HEK293 (cell line): ENCODE measurements around the gene PLEKHM1.

Experiments used
- CTCF ChIA-PET: fragments of 350-600 bp; formaldehyde crosslinking; extraction: SDS; loops from one replicate; lab custom pipeline; 2021; ENCODE audit warnings: antibody characterized with exemption; lab: Yijun Ruan, JAX
- POLR2A ChIA-PET: fragments of 300-600 bp; formaldehyde crosslinking; extraction: SDS; loops from one replicate; lab custom pipeline; 2020; ENCODE audit warnings: antibody characterized with exemption, inconsistent platforms; lab: Yijun Ruan, JAX
- H3K27ac ChIP-seq: fragments of 200-500 bp; sonication (Bioruptor generic); 2 replicates; pipeline ENCODE4 v1.5.1; 2014; ENCODE audit warnings: low read depth, low read length, control low read depth, inconsistent platforms; ENCODE audit errors: extremely low read depth
- H3K36me3 ChIP-seq, 2 experiments: fragments of 200-500 bp in 1 of 2; sonication (Bioruptor generic) in 1 of 2; 1 replicate in 1 of 2; 2 replicates in 1 of 2; pipeline ENCODE4 v1.5.1; 2014 to 2017; ENCODE audit warnings: inconsistent platforms in 2 of 2, low read length in 2 of 2; ENCODE audit not compliant: control insufficient read depth in 2 of 2, insufficient read depth in 1 of 2
- H3K4me1 ChIP-seq: fragments of 200-500 bp; sonication (Bioruptor generic); 2 replicates; pipeline ENCODE4 v1.5.1; 2014; ENCODE audit warnings: mild to moderate bottlenecking, low read length, inconsistent platforms; ENCODE audit not compliant: control insufficient read depth, insufficient read depth
- H3K4me3 ChIP-seq: 2 replicates; pipeline ENCODE4 v1.5.1; 2011; ENCODE audit warnings: low read depth, mild to moderate bottlenecking, control low read depth, low read length, moderate library complexity
- H3K9me3 ChIP-seq: fragments of 200-500 bp; sonication (Bioruptor generic); 2 replicates; pipeline ENCODE4 v1.5.1; 2014; ENCODE audit warnings: low read depth, low read length, inconsistent platforms; ENCODE audit not compliant: control insufficient read depth, insufficient read depth
- MZF1 ChIP-seq: fragments of 450-650 bp; formaldehyde crosslinking; IDR thresholded peaks from 2 replicates; pipeline ENCODE4 v1.5.1; 2017; ENCODE audit warnings: missing biosample characterization, missing genetic modification characterization, borderline replicate concordance
- PRDM10 ChIP-seq: fragments of 450-650 bp; formaldehyde crosslinking; IDR thresholded peaks from 2 replicates; pipeline ENCODE4 v1.5.1; 2016; ENCODE audit warnings: missing biosample characterization, missing genetic modification characterization
- RBAK ChIP-seq: fragments of 450-650 bp; formaldehyde crosslinking; IDR thresholded peaks from 2 replicates; pipeline ENCODE4 v1.5.1; 2016; ENCODE audit warnings: missing biosample characterization, missing genetic modification characterization
- SETDB1 ChIP-seq: IDR thresholded peaks from one replicate; pipeline ENCODE4 v1.6.1; 2017; ENCODE audit warnings: mild to moderate bottlenecking, low read length, moderate library complexity, mixed read lengths; ENCODE audit not compliant: insufficient read length
- YY1 ChIP-seq: fragments of 450-650 bp; formaldehyde crosslinking; IDR thresholded peaks from 2 replicates; pipeline ENCODE4 v1.5.1; 2018; ENCODE audit warnings: missing biosample characterization, missing genetic modification characterization
- ZEB2 ChIP-seq: fragments of 450-650 bp; formaldehyde crosslinking; IDR thresholded peaks from 2 replicates; pipeline ENCODE4 v1.5.1; 2016; ENCODE audit warnings: missing biosample characterization, missing genetic modification characterization
- ZNF132 ChIP-seq: fragments of 450-650 bp; formaldehyde crosslinking; IDR thresholded peaks from 2 replicates; pipeline ENCODE4 v1.5.1; 2017; ENCODE audit warnings: missing biosample characterization, missing genetic modification characterization, borderline replicate concordance
- ZNF140 ChIP-seq: fragments of 450-650 bp; formaldehyde crosslinking; IDR thresholded peaks from 2 replicates; pipeline ENCODE4 v1.5.1; 2016; ENCODE audit warnings: missing biosample characterization, missing genetic modification characterization
- ZNF221 ChIP-seq: fragments of 450-650 bp; formaldehyde crosslinking; IDR thresholded peaks from 2 replicates; pipeline ENCODE4 v1.5.1; 2017; ENCODE audit warnings: missing biosample characterization, missing genetic modification characterization, borderline replicate concordance
- ZNF302 ChIP-seq: fragments of 450-650 bp; formaldehyde crosslinking; IDR thresholded peaks from 2 replicates; pipeline ENCODE4 v1.5.1; 2016; ENCODE audit warnings: missing biosample characterization, missing genetic modification characterization, low read depth
- ZNF350 ChIP-seq: fragments of 450-650 bp; formaldehyde crosslinking; IDR thresholded peaks from 2 replicates; pipeline ENCODE4 v1.5.0; 2017; ENCODE audit warnings: missing biosample characterization, mild to moderate bottlenecking, missing genetic modification characterization
- ZNF366 ChIP-seq: fragments of 450-650 bp; formaldehyde crosslinking; conservative IDR thresholded peaks from 2 replicates; pipeline ENCODE4 v1.5.1; 2016; ENCODE audit warnings: missing biosample characterization, missing genetic modification characterization
- ZNF37A ChIP-seq: fragments of 450-650 bp; IDR thresholded peaks from 2 replicates; pipeline ENCODE4 v1.5.1; 2018; ENCODE audit warnings: missing biosample characterization, missing genetic modification characterization
- ZNF423 ChIP-seq: fragments of 450-650 bp; formaldehyde crosslinking; IDR thresholded peaks from 2 replicates; pipeline ENCODE4 v1.5.1; 2016; ENCODE audit warnings: missing biosample characterization, missing genetic modification characterization
- ZNF513 ChIP-seq: fragments of 450-650 bp; IDR thresholded peaks from 2 replicates; pipeline ENCODE4 v1.5.1; 2018; ENCODE audit warnings: missing biosample characterization, missing genetic modification characterization
- ZNF530 ChIP-seq: fragments of 450-650 bp; formaldehyde crosslinking; IDR thresholded peaks from 2 replicates; pipeline ENCODE4 v1.5.1; 2016; ENCODE audit warnings: low read depth, missing biosample characterization, missing genetic modification characterization
- ZNF558 ChIP-seq: fragments of 450-650 bp; formaldehyde crosslinking; IDR thresholded peaks from 2 replicates; pipeline ENCODE4 v1.5.1; 2016; ENCODE audit warnings: missing biosample characterization, missing genetic modification characterization
- ZNF623 ChIP-seq: fragments of 450-650 bp; formaldehyde crosslinking; IDR thresholded peaks from 2 replicates; pipeline ENCODE4 v1.5.1; 2016; ENCODE audit warnings: missing biosample characterization, missing genetic modification characterization
- ZNF626 ChIP-seq: fragments of 450-650 bp; sonication (Bioruptor Pico); formaldehyde crosslinking; IDR thresholded peaks from 2 replicates; pipeline ENCODE4 v1.5.1; 2018; ENCODE audit warnings: missing biosample characterization, missing genetic modification characterization, inconsistent platforms
- ZNF843 ChIP-seq: fragments of 450-650 bp; formaldehyde crosslinking; IDR thresholded peaks from 2 replicates; pipeline ENCODE4 v1.5.1; 2016; ENCODE audit warnings: missing biosample characterization, missing genetic modification characterization
- ZXDB ChIP-seq: fragments of 450-650 bp; formaldehyde crosslinking; IDR thresholded peaks from 2 replicates; pipeline ENCODE4 v1.5.1; 2016; ENCODE audit warnings: missing biosample characterization, missing genetic modification characterization

Gene PLEKHM1

GRCh38 chr17:45425125-45425983, 65.2 kb downstream of the PLEKHM1 start (continued):
- TF ChIP-seq PRDM10 (tag by site-specific recombination): peak; percentile 95
- peak; percentile 93 for TF ChIP-seq ZNF423 (tag by site-specific recombination)
- TF ChIP-seq ZNF626 (tag by site-specific recombination): no peak
- peak; percentile 79 for TF ChIP-seq ZXDB

GRCh38 chr17:45424769-45425124, 65.8 kb downstream of the PLEKHM1 start:
- H3K36me3 ChIP-seq: no peaks in the 10 kb centered on the region
- ChIA-PET CTCF (interaction anchor here (1.0 to 8.6 kb wide), 7 partner anchors 11 to 206 kb away, joined by 3 to 201 read pairs (median 14); no protein-coding TSS in a partner anchor), POLR2A (interaction anchor here (0.5 to 1.6 kb wide), 11 partner anchors 9 to 188 kb away, joined by 3 to 10 read pairs (median 3); partner anchors contain the start of gene MAP3K14)
- peaks cover 13% of the 10 kb centered on the region for H3K4me1 ChIP-seq
- H3K4me3 ChIP-seq: peak overlapping the region; percentile 36
- TF ChIP-seq ZNF366 (tag by site-specific recombination) (no peak), YY1 (tag by site-specific recombination) (no peak), ZNF558 (tag by site-specific recombination) (no peak), ZNF37A (tag by site-specific recombination) (no peak), ZEB2 (tag by site-specific recombination) (no peak), ZNF623 (tag by site-specific recombination) (no peak), MZF1 (tag by site-specific recombination) (no peak), ZNF350 (tag by site-specific recombination) (no peak), ZNF221 (no peak), ZNF302 (no peak), ZNF132 (tag by site-specific recombination) (no peak), PRDM10 (tag by site-specific recombination) (no peak), ZXDB (no peak), ZNF626 (tag by site-specific recombination) (no peak), ZNF140 (tag by site-specific recombination) (no peak), ZNF530 (no peak), RBAK (tag by site-specific recombination) (no peak), ZNF513 (tag by site-specific recombination) (no peak), ZNF843 (tag by site-specific recombination) (no peak), SETDB1 (no peak)
- H3K27ac ChIP-seq: peak overlapping the region; percentile 81
- H3K9me3 ChIP-seq: no peaks in the 10 kb centered on the region
